ENCODE measurements around the gene RHNO1.

Gene RHNO1

DNA sequence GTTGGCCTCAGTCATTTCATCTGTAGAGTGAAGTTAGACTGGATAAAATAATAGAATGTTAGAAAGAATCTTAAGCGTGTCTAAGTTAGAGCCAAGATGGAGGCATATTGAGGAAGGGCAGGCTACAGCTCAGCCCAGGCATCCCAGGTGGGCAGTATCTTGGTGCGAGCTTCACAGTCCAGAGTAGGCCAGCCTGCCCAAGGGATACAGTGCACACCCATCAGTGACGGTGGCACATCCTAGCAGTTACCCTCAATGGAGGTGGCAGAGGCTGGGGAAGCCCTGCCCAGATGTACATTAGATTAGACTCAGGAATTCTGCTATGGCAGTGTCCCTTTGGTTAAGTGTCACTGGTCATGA lies 35.2 kb downstream of the RHNO1 start:
- TF ChIP-seq EZH2 (IDR thresholded peaks at IDR 0.05; ENCODE audit: borderline replicate concordance, low read depth, low read length, severe bottlenecking): no peak
- TF ChIP-seq, protein P1, sequence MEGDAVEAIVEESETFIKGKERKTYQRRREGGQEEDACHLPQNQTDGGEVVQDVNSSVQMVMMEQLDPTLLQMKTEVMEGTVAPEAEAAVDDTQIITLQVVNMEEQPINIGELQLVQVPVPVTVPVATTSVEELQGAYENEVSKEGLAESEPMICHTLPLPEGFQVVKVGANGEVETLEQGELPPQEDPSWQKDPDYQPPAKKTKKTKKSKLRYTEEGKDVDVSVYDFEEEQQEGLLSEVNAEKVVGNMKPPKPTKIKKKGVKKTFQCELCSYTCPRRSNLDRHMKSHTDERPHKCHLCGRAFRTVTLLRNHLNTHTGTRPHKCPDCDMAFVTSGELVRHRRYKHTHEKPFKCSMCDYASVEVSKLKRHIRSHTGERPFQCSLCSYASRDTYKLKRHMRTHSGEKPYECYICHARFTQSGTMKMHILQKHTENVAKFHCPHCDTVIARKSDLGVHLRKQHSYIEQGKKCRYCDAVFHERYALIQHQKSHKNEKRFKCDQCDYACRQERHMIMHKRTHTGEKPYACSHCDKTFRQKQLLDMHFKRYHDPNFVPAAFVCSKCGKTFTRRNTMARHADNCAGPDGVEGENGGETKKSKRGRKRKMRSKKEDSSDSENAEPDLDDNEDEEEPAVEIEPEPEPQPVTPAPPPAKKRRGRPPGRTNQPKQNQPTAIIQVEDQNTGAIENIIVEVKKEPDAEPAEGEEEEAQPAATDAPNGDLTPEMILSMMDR (IDR thresholded peaks at IDR 0.05; ENCODE audit: borderline replicate concordance, extremely low read depth, low read length, poor library complexity, severe bottlenecking): no peak
- Histone ChIP-seq H3K4me3 (ENCODE audit: low read depth in 1 of 2, low read length in 2 of 2) (no peak overlapping the region), H3K4me2 (ENCODE audit: insufficient read depth, low read length) (no peak overlapping the region), H3K9ac (ENCODE audit: low read depth, low read length) (no peak overlapping the region), H4K20me1 (ENCODE audit: insufficient read depth, low read length) (no peaks in the 10 kb centered on the region; the same call in 1 of the 2 replicates), H3K79me2 (ENCODE audit: insufficient read depth, low read length) (no peaks in the 10 kb centered on the region; the same call in 1 of the 2 replicates), H3K9me3 (ENCODE audit: insufficient read depth, low read length, severe bottlenecking) (no peaks in the 10 kb centered on the region), H3K36me3 (ENCODE audit: insufficient read depth, low read length) (peaks cover 20% of the 10 kb centered on the region), H3K27ac (ENCODE audit: low read length) (no peak overlapping the region), H3K4me1 (ENCODE audit: insufficient read depth, low read length) (no peaks in the 10 kb centered on the region), H3K27me3 (ENCODE audit: insufficient read depth, low read length, poor library complexity) (no peaks in the 10 kb centered on the region), H2AFZ (ENCODE audit: low read depth, low read length) (no peak overlapping the region)
- no peak for DNase-seq
- no peak for ATAC-seq (ENCODE audit: insufficient read depth, low read depth)

DNA sequence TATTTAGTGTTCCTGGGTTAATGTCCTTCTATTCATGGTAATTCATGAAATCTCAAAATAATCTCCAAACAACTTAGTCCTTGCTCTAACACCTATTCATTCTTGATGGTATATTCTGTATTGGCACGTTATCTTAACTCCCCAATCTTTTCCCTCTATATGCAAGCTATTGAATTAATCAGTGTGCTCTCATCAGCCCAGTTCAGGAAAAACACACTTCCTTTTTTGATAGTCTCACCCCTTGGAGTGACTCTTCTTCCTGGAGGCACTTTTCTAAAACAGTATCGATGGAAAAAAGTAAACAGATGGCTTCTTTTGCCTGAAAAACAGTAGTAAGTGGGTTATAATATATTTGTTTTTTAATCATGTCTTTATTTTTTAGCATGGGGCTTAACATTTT lies 42.2 kb downstream of the RHNO1 start:
- Histone ChIP-seq H3K9ac (ENCODE audit: low read depth, low read length) (no peak overlapping the region), H3K4me3 (ENCODE audit: low read depth in 1 of 2, low read length in 2 of 2) (no peak overlapping the region), H3K36me3 (ENCODE audit: insufficient read depth, low read length) (peaks cover 37% of the 10 kb centered on the region), H4K20me1 (ENCODE audit: insufficient read depth, low read length) (no peaks in the 10 kb centered on the region), H3K79me2 (ENCODE audit: insufficient read depth, low read length) (no peaks in the 10 kb centered on the region), H3K27ac (ENCODE audit: low read length) (no peak overlapping the region), H3K4me1 (ENCODE audit: insufficient read depth, low read length) (no peaks in the 10 kb centered on the region), H3K27me3 (ENCODE audit: insufficient read depth, low read length, poor library complexity) (no peaks in the 10 kb centered on the region), H3K4me2 (ENCODE audit: insufficient read depth, low read length) (no peak overlapping the region), H2AFZ (ENCODE audit: low read depth, low read length) (no peak overlapping the region), H3K9me3 (ENCODE audit: insufficient read depth, low read length, severe bottlenecking) (no peaks in the 10 kb centered on the region)
- DNase-seq: no peak
- TF ChIP-seq, protein P1 (IDR thresholded peaks at IDR 0.05; ENCODE audit: borderline replicate concordance, extremely low read depth, low read length, poor library complexity, severe bottlenecking): no peak
- TF ChIP-seq EZH2 (IDR thresholded peaks at IDR 0.05; ENCODE audit: borderline replicate concordance, low read depth, low read length, severe bottlenecking): no peak
- no peak for ATAC-seq (ENCODE audit: insufficient read depth, low read depth)

DNA sequence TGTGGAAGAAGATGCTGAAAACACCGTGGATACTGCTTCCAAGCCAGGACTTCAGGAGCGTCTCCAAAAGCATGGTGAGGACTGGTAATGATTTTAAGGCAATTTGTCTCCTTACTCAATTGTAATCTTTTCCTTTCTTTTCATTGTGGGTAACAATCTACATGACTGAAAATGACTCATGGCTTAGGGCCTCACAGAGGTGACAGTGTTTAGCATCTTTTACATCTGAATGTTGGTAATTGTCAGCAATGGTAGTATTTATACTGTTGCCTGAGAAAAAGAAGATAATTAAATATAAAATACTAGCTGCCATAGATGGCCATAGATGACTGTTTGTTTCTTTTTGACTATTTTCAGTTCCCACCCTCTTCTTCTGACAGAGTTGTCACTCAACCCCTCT lies 45.3 kb downstream of the RHNO1 start:
- H3K4me2 ChIP-seq (ENCODE audit: insufficient read depth, low read length): no peak overlapping the region
- no peak overlapping the region for H3K9ac ChIP-seq (ENCODE audit: low read depth, low read length)
- H3K27ac ChIP-seq (ENCODE audit: low read length): no peak overlapping the region
- H3K79me2 ChIP-seq (ENCODE audit: insufficient read depth, low read length): no peaks in the 10 kb centered on the region
- no peak overlapping the region for H2AFZ ChIP-seq (ENCODE audit: low read depth, low read length)
- no peaks in the 10 kb centered on the region for H3K4me1 ChIP-seq (ENCODE audit: insufficient read depth, low read length)
- H3K27me3 ChIP-seq (ENCODE audit: insufficient read depth, low read length, poor library complexity): no peaks in the 10 kb centered on the region
- H3K4me3 ChIP-seq (ENCODE audit: low read depth in 1 of 2, low read length in 2 of 2): no peak overlapping the region
- no peaks in the 10 kb centered on the region for H3K9me3 ChIP-seq (ENCODE audit: insufficient read depth, low read length, severe bottlenecking)
- DNase-seq: no peak
- no peak for TF ChIP-seq EZH2 (IDR thresholded peaks at IDR 0.05; ENCODE audit: borderline replicate concordance, low read depth, low read length, severe bottlenecking)
- TF ChIP-seq, protein P1 (IDR thresholded peaks at IDR 0.05; ENCODE audit: borderline replicate concordance, extremely low read depth, low read length, poor library complexity, severe bottlenecking): no peak
- no peaks in the 10 kb centered on the region for H4K20me1 ChIP-seq (ENCODE audit: insufficient read depth, low read length)
- H3K36me3 ChIP-seq (ENCODE audit: insufficient read depth, low read length): peaks cover 39% of the 10 kb centered on the region
- ATAC-seq (ENCODE audit: insufficient read depth, low read depth): no peak

DNA sequence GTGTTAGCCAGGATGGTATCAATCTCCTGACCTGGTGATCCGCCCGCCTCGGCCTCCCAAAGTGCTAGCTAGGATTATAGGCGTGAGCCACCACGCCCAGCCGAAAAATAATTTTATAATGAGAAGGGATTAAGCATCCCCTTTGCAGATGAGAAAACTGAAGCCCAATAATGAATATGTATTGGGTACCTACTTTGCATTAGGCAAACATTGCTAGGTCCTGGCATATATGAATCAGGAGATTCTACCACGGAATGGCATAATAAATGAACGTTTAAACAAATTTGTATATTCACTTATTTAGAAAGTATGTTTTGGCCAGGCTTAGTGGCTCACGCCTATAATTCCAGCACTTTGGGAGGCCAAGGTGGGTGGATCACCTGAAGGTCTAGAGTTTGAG lies 46.0 kb downstream of the RHNO1 start:
- Histone ChIP-seq H4K20me1 (ENCODE audit: insufficient read depth, low read length) (no peaks in the 10 kb centered on the region), H3K36me3 (ENCODE audit: insufficient read depth, low read length) (peaks cover 39% of the 10 kb centered on the region), H2AFZ (ENCODE audit: low read depth, low read length) (no peak overlapping the region), H3K9me3 (ENCODE audit: insufficient read depth, low read length, severe bottlenecking) (no peaks in the 10 kb centered on the region), H3K4me2 (ENCODE audit: insufficient read depth, low read length) (no peak overlapping the region), H3K79me2 (ENCODE audit: insufficient read depth, low read length) (no peaks in the 10 kb centered on the region), H3K4me3 (ENCODE audit: low read depth in 1 of 2, low read length in 2 of 2) (no peak overlapping the region), H3K27ac (ENCODE audit: low read length) (no peak overlapping the region), H3K9ac (ENCODE audit: low read depth, low read length) (no peak overlapping the region), H3K27me3 (ENCODE audit: insufficient read depth, low read length, poor library complexity) (no peaks in the 10 kb centered on the region), H3K4me1 (ENCODE audit: insufficient read depth, low read length) (no peaks in the 10 kb centered on the region)
- DNase-seq (no peak), ATAC-seq (ENCODE audit: insufficient read depth, low read depth) (no peak)
- TF ChIP-seq, protein P1 (IDR thresholded peaks at IDR 0.05; ENCODE audit: borderline replicate concordance, extremely low read depth, low read length, poor library complexity, severe bottlenecking): no peak
- TF ChIP-seq EZH2 (IDR thresholded peaks at IDR 0.05; ENCODE audit: borderline replicate concordance, low read depth, low read length, severe bottlenecking): no peak
